ENCODE measurements around the gene UNC5A. TPM values are rescaled to one million over a fixed set of nuclear protein-coding genes. Genes with fewer than 3 reads are reported as not detected.

UNC5A gene
- total RNA-seq, 2 donors from 2014 or later = 0.89 to 1.4 TPM

GRCh38 chr5:176799488-176799887, 10.9 kb upstream of the UNC5A start:
- 82 to 91% methylated on average over 2 to 12 of the region's 12 CpGs for WGBS, 2 experiments (ENCODE audit: insufficient coverage in 1 of 2, insufficient read length in 1 of 2)
- Mint-ChIP-seq H3K27ac (no peak overlapping the region), H3K36me3 (ENCODE audit: low read depth) (no peaks in the 10 kb centered on the region), H3K4me1 (peaks cover 11% of the 10 kb centered on the region), H3K27me3 (ENCODE audit: insufficient read depth) (peaks cover 8% of the 10 kb centered on the region), H3K9me3 (no peaks in the 10 kb centered on the region), H3K4me3 (no peak overlapping the region)
- Histone ChIP-seq H3K9me3 (ENCODE audit: control insufficient read depth, low read length) (no peaks in the 10 kb centered on the region), H3K27me3 (ENCODE audit: control insufficient read depth, insufficient read depth, low read length, poor library complexity, severe bottlenecking) (peaks cover 14% of the 10 kb centered on the region), H3K4me3 (ENCODE audit: low read length) (no peak overlapping the region), H3K9ac (ENCODE audit: extremely low read depth, low read length, poor library complexity, severe bottlenecking) (no peak overlapping the region), H3K27ac (ENCODE audit: low read depth, low read length) (no peak overlapping the region), H3K4me1 (ENCODE audit: control insufficient read depth, insufficient read depth, low read length) (no peaks in the 10 kb centered on the region), H3K36me3 (ENCODE audit: control insufficient read depth, insufficient read depth, low read length) (no peaks in the 10 kb centered on the region)
- TF ChIP-seq CTCF (conservative IDR thresholded peaks at IDR 0.05) = no peak
- no peak for DNase-seq

GRCh38 chr5:176800024-176800423, 10.3 kb upstream of the UNC5A start:
- Mint-ChIP-seq H3K27ac (no peak overlapping the region), H3K4me3 (no peak overlapping the region), H3K9me3 (no peaks in the 10 kb centered on the region), H3K36me3 (ENCODE audit: low read depth) (no peaks in the 10 kb centered on the region), H3K4me1 (peaks cover 11% of the 10 kb centered on the region), H3K27me3 (ENCODE audit: insufficient read depth) (peaks cover 8% of the 10 kb centered on the region)
- peaks cover 18% of the 10 kb centered on the region for H3K27me3 ChIP-seq (ENCODE audit: control insufficient read depth, insufficient read depth, low read length, poor library complexity, severe bottlenecking)
- H3K9ac ChIP-seq (ENCODE audit: extremely low read depth, low read length, poor library complexity, severe bottlenecking) = no peak overlapping the region
- no peak for TF ChIP-seq CTCF (conservative IDR thresholded peaks at IDR 0.05)
- H3K4me3 ChIP-seq (ENCODE audit: low read length) = no peak overlapping the region
- 93% methylated on average over 6 of the region's 6 CpGs; no CpG with 5 or more reads in 1 of the 2 experiments for WGBS, 2 experiments (ENCODE audit: insufficient coverage in 1 of 2, insufficient read length in 1 of 2)
- H3K36me3 ChIP-seq (ENCODE audit: control insufficient read depth, insufficient read depth, low read length) = no peaks in the 10 kb centered on the region
- H3K27ac ChIP-seq (ENCODE audit: low read depth, low read length) = no peak overlapping the region
- no peak for DNase-seq
- no peaks in the 10 kb centered on the region for H3K4me1 ChIP-seq (ENCODE audit: control insufficient read depth, insufficient read depth, low read length)
- no peaks in the 10 kb centered on the region for H3K9me3 ChIP-seq (ENCODE audit: control insufficient read depth, low read length)

GRCh38 chr5:176802116-176802784, 8.1 kb upstream of the UNC5A start:
- Mint-ChIP-seq H3K27ac (no peak overlapping the region), H3K4me1 (peaks cover 2% of the 10 kb centered on the region), H3K27me3 (ENCODE audit: insufficient read depth) (peaks cover 21% of the 10 kb centered on the region), H3K9me3 (no peaks in the 10 kb centered on the region), H3K36me3 (ENCODE audit: low read depth) (no peaks in the 10 kb centered on the region), H3K4me3 (no peak overlapping the region)
- no peaks in the 10 kb centered on the region for H3K36me3 ChIP-seq (ENCODE audit: control insufficient read depth, insufficient read depth, low read length)
- TF ChIP-seq CTCF (conservative IDR thresholded peaks at IDR 0.05) = no peak
- H3K4me3 ChIP-seq (ENCODE audit: low read length) = no peak overlapping the region
- peaks cover 35% of the 10 kb centered on the region for H3K27me3 ChIP-seq (ENCODE audit: control insufficient read depth, insufficient read depth, low read length, poor library complexity, severe bottlenecking)
- no peaks in the 10 kb centered on the region for H3K4me1 ChIP-seq (ENCODE audit: control insufficient read depth, insufficient read depth, low read length)
- no peak overlapping the region for H3K27ac ChIP-seq (ENCODE audit: low read depth, low read length)
- no peak overlapping the region for H3K9ac ChIP-seq (ENCODE audit: extremely low read depth, low read length, poor library complexity, severe bottlenecking)
- 90 to 92% methylated on average over 6 to 8 of the region's 8 CpGs for WGBS, 2 experiments (ENCODE audit: insufficient coverage in 1 of 2, insufficient read length in 1 of 2)
- DNase-seq = no peak
- H3K9me3 ChIP-seq (ENCODE audit: control insufficient read depth, low read length) = no peaks in the 10 kb centered on the region

Data from endodermal cell (in vitro differentiated cells).